ENCODE data around the gene NEUROG1.

The NEUROG1 gene

DNA sequence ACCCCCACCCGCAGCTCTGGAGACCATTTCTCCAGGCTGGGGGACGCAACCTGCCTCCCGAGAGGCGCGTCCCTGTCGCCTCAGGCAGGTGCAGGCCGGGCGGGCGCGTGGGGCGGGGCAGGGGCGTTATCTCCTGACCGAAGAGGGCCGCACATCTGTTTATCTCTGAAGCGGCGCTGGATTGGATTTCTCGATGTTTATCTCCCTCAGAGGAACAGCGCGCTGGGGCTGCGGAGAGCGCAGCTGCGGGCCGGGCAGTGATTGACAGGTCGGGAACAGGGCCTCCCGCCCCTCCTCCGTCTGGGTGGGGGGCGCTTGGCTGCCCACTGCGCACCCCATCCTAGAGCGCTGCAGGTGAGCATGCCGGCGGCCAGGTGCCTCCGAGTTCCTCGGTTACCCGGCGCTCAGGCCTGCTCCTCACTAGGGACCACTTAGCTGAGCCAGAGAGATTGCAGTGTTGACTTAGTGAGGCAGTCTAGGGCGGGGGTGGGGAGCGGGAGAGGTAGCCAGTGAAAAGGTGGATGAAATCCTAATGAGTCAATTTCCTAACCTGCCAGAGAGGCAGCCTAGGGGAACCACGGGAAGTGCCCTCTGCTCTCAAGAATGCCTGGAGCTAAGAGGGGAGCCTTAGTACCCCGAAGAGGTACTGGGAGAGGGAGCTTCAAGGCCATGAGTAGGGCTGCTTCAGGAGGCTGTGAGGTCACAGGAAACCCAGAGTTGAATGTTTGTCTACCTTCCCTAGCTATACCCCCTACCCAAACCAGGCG, 44.0 kb downstream of the NEUROG1 start:
- no peak for DNase-seq

DNA sequence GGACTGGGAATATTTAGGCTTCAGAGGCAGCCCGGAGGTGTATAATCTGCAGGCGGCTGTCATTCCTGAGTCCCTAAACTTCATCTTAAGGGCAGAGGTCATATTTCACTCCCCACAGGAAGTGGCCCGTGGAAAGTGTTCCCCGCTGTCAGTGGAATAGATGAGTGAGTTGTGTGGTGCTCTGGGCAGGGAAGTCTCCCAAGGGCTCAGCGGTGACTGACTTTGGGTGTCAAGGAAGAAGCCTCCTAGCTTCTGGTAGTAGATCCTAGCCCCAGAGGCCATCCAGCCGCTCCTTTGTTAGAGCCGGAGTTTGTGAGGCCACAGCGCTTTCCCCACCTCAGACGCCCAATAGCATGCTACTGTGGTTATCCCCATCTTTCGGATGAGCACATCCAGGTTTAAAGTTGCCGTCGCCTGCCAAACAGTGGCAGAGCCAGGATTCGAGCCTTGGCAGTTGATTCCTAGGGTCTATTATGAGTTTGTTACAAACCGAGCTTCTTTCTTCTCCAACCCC, 44.7 kb downstream of the NEUROG1 start:
- no peak for DNase-seq

DNA sequence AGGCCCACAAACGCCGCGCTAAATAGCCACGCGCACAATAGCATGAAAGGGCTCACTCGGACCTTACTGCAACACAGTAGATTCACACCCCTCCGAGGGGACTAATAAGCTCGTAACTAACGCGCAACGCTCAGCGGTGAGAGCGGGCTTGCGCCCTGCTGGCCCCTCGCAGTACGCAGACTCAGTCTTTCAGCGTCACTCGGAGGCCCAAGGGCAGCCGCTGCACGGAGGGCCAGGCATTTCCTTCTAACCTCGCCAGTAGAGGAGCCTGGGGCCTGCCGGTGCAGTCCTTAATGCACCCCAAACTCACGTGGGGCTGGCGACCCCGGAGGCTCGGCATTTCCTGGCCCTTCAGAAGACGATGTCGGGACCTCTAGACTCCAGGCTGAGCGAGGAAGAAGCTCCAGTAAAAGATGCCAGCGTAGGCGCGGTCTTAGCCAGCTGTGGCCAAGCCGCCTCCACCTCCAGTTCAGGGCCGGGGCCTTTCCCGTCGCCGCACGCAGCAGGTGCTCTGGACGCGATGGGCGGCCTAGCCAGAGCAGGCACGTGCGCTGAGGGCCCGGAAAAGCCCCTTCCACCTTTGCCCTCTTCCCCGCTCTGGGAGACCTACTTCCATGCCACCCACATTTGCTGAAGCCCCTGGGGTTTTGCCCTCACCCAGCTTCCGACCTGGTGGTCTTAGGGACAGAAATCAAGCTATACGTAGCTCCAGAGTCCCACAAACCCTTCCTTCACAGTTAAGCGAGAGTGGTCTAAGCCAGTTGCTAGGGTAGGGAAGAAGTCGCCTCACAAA, 45.3 kb downstream of the NEUROG1 start:
- DNase-seq = no peak

DNA sequence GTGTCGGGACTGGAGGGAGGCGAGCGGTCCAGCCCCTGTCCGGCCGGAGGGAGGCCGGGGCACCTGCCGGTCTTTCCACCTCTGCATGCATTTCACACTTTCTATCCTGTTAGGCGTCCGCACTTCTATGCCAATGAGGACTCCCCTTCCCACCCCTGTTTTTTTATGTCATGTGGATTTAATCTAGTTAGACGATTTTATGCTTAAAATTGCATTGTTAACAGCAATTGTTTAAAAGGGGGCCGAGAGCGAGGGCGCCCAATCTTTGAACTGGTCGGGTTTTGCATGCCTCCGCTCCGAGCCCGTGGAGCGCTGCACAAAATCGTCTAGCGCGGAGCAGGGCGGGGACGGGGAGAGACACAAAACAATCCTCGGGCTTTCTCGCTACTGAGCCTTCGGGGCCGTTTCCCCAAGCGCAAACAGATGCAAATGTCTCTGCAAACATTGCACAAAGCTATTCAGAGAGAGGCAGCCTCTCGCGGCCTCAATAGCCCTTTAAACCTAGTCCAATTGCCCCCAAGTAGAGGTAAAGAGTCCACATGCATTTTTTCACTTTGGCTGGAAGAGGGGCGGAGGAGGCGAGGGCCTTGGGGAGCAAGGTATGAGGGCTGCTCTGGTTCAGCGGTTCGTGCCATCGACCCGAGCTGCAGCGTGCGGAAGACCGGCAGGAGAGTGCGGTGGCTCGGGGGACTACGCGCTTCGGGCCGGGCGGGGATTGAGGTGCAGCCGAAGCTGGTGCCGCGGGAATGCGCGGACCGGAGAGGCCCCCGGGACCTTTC, 46.1 kb downstream of the NEUROG1 start:
- DNase-seq = no peak

DNA sequence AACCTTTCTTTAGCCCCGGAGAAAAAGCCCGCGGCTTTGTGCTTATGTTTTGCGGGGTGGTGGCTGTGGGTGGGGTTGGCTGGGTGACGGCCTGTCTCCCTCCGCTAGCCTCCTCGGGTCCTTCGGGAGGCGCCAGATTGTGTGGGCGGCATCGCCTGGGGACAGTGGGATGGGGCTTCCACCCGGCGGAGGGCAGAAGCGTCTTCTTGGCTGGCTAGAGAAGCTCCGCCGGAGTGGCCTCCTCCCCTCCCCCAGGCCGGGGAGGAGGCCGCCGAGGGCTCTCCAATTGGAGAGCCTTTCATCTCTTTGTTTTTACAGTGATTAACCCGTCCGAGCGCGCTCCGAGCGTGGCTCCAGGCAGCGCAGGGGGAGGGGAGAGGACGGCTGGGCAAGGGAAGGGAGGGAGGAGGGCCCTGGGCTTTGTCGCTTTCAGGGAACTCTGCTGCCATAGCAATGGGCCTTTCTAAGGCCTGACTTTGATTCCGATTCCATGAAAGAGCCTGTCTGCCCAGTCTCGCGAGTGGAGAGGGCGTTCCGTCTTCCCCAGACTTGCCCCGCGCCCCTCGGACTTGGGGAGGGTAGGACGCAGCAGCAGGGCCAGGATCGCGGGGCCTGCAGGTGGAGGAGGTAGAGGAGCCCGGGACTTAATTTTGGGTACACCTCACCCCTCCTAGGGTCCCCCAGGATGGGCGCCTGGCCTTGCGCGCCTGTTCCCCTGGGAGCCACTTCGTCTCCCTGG, 46.9 kb downstream of the NEUROG1 start:
- DNase-seq = no peak

DNA sequence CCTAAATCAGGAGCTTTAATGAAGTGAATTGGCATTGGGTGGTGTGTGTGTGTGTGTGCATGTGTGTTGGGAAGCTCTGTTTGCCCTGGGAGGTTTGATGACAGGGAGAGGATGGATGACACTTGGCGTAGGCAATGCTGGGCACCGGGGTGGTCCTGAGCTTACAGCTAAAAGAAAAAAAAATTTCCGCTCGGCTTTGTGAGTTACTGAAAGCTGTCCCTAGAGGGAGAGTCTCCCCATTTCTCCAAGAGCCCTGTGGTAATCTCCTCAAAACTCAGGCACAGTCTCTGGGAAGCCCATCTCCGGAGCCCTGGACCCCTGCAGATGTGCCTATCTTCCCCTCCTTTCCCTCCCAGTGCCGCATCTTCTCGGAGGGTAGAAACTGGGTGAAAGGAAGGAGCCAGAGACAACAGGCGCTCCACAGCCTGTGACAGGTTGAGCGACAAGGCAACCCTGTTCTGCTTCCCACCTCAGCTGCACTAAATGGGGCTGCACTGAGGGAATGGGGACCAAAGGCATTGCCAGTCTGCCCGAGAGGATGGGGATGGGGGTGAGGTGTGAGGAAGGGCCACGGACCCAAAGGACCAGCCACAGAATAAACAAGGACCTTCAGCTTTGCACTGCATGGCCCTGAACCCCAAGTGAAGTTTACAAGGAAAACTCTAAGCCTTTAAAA, 47.8 kb downstream of the NEUROG1 start:
- no peak for DNase-seq

DNA sequence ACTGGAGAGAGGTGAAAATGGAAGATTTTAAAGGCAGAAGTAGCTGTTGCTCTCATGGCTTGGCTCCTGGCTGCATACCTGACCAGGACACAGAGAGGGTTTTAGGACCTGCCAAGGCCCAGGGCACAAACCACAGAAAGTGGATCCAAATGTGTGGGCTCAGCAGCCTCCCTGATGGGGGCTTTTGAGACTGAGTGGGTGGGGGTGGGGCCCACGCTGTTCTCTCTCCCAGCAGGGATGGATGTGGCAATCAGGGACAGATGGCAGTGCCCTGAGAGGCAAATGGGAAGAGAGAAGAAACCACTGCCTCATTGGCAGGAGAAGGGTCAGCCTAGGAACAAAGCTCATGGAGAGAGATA, 48.7 kb downstream of the NEUROG1 start:
- DNase-seq = no peak

DNA sequence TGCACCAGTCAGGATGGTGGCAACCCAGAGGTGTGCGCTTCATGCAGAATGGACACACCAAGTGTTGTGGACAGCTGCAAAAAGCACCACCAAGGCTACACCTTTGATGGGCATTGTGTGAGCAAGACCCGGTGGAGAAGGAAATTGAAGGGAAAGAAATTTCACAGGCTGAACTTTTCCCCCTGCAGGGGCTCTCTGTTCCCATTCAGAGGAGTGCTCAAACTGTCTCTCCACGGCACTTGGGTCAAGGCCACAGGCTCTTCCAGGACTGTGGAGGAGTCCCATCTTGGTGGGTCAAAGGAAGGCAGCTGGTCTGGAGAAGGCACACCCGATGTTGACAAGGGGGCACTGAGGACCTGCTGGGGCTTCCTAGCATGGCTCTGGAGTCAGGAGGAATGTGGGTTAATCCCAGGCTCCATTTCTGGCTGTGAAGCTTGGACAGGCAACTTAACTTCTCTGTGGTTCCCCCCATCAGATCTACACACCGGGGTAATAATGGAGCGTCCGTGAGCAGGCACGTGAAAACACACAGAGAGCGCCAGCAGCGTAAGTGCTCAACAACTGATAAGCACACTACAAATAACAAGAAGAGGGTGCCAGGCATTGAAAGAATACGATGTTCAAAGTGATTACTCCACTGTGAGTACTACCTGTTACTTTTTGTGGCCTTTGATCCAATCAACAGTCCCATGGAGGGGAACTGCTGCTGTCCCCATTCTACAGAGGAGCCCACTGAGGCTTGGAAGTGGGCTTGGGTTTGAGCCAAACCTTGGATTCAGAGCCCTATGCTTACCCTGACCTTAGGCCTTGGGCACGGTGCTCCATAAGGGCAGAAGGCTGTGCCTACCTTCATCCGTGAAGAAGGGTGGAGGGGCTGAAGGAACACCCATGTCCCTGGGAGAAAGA, 49.4 kb downstream of the NEUROG1 start:
- no peak for DNase-seq

DNA sequence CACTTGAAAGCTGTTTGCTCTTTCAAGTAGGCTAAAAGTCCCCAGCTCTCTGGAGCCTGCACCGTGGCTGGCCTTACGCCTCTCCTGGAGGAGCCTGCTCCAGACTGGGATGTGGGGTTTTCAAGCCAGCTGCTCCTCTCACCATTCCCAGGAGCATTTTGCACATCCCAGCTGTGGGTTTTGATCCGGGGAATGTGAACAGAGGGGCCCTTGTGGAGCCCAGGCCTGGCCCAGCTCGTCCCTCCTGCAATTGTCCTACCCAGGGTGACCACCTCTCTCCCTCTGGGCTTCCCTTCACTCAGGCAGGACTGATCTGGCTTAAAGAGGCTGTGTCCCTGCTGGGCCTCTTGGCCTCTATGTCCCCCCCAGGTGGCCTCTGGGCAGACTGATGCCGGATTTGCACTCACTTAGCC, 51.1 kb downstream of the NEUROG1 start:
- no peak for DNase-seq

Measured in CD4-positive, alpha-beta T cell treated with Interleukin-4 for 1 hour (primary cell).